Hematopoietic multipotent progenitor cell (in vitro differentiated cells): ENCODE data around the gene DPP6. TPM values are rescaled to one million over a fixed set of nuclear protein-coding genes. Genes with fewer than 3 reads are reported as not detected.

Source experiments
- DNase-seq, 3 donors: peaks; one replicate each; pipeline ENCODE4 v3.0.0-alpha.2; 2011 to 2015; ENCODE audit warnings: low read depth in 2 of 3, low spot score in 2 of 3
- total RNA-seq: library from RNA; depleted of rRNA; stranded (reverse); fragments of >200 nt; gene quantifications from one replicate; pipeline ENCODE4 v1.2.3, GENCODE V29; 2012

The DPP6 gene
- total RNA-seq, 1 donor = 0.27 TPM

DNA sequence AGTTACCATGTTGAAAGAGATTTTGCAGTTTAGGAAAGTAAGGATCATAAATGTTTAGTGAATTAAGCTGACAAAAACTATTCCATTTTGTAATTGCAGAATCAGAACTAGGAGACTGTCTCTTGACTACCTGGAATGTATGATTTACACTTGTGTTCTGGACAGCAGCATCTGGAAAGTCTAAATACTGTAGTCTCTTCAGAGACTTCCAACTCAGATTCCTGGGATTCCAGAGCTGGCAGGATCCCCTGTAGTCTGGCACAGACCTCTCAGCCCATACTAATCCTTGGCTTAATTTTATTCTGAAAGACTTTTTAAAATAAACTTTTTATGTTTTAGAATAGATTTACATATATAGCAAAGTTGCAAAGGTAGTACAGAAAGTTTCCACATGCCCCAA is 452.7 kb downstream of the DPP6 start:
- DNase-seq = no peak

GRCh38 chr7:154505362-154505761 is 453.2 kb downstream of the DPP6 start:
- DNase-seq = no peak

DNA sequence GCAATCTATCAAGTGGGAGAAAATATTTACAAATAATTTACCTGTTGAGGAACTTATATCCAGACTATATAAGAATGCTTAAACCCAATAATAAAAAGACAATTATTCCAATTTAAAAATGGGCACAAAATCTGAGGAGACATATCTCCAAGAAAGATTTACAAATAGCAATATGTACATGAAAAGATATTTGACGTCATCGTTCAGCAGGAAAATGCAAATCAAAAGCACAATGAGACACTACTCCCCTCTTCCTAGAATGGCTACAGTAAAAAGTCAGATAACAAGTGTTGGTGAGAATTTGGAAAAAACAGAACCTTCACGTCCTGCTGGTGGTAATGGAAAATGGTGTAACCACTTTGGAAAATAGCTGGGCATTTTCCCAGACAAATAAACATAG is 457.0 kb downstream of the DPP6 start:
- no peak for DNase-seq

- DNase-seq = no peak
Measured at GRCh38 chr7:154512121-154512833, 460.1 kb downstream of the DPP6 start.

DNA sequence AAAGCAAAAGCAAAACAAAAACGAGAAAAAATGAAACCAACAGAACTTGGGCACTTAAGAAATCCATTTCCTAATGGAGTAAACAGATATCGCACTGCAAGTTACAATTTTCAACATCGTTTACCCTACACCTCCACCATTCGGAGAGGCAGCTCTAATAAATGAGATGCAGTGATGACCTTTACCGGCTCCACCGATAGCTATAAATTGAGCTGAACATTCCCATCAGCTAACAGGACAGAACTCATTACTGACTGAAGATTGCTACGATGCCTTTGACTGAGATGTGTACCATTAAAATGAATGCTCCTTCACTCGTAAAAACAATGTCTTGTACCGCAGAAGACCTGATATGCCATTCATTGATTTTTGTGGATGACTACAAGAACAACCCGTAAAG is 465.6 kb downstream of the DPP6 start:
- DNase-seq = no peak

- no peak for DNase-seq
Measured at GRCh38 chr7:154519229-154519628, 467.0 kb downstream of the DPP6 start.

GRCh38 chr7:154530136-154530535 is 477.9 kb downstream of the DPP6 start:
- DNase-seq = no peak

- DNase-seq = no peak
Measured at GRCh38 chr7:154532771-154533170, 480.6 kb downstream of the DPP6 start.

DNA sequence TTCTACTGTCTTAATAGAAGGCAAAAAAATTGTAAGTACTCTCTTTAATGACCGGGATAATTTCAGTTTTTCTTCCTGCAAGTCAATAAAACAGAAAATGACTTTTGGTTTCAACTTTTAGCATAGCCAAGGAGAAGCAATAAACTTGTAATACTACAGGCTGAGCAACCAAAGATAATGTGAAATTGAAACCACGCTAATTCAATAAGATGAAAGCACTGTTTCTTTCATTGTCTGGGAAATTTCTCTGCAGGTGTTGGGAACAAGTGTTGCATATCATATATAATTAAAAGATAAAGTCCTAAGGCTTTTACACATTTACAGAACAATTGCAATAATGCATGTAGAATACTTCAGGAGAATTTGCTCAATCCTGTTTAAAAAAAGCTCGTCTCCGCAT is 488.4 kb downstream of the DPP6 start:
- DNase-seq = no peak

- no peak for DNase-seq
Measured at GRCh38 chr7:154541606-154542005, 489.4 kb downstream of the DPP6 start.

DNA sequence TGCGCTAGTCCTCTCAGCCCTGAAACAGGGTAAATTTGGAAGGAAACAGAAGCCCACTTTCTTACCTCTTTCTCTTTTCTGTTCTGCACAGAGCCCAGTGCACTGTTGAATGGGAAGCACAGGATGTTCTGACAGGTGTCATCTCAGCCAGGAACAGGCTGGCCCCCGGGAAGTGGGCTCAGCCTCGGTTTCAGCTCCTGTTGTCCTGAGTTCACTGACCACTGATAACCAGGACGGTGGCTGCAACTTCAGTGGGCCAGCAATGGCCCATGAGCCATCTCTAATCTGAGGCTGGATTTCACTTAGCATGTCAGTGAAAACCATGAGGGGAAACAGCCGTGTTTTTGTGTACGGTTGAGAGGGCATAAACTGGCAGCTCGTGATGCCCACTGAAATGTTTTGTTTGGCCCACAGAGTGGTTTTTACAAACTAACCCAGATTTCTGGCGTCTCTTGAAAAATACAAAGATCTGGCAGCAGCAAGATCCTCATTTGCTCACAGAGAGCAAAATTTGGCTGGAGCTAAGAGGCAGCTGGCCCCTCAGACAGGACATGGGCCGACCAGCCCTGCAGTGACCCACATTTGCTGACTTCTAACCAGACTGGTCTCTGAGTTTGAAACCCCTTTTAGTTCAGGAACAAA is 494.9 kb downstream of the DPP6 start:
- DNase-seq = no peak

GRCh38 chr7:154553711-154554265 is 501.6 kb downstream of the DPP6 start:
- DNase-seq = no peak

- no peak for DNase-seq
Measured at GRCh38 chr7:154559454-154559853, 507.3 kb downstream of the DPP6 start.

DNA sequence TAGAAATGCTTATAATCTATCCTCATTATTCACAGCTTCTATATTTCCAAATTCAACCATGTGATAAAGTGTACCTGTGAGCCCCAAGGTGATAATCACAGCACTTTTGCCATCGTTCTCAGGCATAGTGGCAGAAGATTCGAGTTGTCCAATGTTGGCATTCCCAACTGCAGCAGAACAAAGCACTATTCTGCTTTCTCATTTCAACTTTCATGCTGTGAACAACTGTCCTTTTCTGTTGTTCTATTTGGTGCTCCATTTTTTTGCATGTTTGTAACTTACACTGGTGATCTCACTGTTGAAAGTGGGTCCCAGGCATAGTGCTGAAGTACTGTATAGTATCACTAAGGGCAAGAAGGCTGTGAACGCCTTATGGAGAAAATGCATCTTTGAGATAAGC is 512.5 kb downstream of the DPP6 start:
- no peak for DNase-seq

DNA sequence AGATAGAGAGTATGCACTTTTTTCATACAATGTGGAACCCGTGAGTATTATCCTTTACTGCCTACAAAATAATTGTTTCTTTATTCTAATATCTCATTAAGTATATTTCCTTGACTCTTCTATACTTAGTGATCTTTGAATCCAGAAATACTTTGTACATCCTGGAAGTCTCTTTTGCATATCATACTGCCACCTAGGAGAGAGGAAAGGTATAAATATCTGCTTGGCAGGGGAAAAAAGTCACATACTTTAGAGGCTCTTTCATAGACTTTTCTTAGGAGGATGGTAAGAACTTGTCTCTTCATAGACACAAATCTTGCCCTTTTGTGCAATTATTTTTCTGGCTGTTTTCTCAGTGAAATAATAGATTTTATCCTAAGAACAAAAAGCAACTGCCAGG is 514.7 kb downstream of the DPP6 start:
- DNase-seq = no peak

GRCh38 chr7:154568346-154568745 is 516.1 kb downstream of the DPP6 start:
- DNase-seq = no peak

GRCh38 chr7:154569916-154570315 is 517.7 kb downstream of the DPP6 start:
- no peak for DNase-seq

- no peak for DNase-seq
Measured at GRCh38 chr7:154571772-154572171, 519.6 kb downstream of the DPP6 start.

DNA sequence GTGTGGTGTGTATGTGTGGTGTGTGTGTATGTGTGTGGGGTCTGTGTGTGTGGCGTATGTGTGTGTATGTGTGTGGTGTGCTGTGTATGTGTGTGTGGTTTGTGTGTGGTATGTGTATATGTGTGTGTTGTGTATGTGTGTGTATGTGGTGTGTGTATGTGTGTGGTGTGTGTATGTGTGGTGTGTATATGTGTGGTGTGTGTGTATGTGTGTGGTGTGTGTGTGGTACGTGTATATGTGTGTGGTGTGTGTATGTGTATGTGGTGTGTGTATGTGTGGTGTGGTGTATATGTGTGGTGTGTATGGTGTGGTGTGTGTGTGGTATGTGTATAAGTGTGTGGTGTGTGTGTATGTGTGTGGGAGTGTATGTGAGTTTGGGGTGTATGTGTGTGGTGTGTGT is 522.0 kb downstream of the DPP6 start:
- no peak for DNase-seq

- DNase-seq = no peak
Measured at GRCh38 chr7:154575497-154575896, 523.3 kb downstream of the DPP6 start.

DNA sequence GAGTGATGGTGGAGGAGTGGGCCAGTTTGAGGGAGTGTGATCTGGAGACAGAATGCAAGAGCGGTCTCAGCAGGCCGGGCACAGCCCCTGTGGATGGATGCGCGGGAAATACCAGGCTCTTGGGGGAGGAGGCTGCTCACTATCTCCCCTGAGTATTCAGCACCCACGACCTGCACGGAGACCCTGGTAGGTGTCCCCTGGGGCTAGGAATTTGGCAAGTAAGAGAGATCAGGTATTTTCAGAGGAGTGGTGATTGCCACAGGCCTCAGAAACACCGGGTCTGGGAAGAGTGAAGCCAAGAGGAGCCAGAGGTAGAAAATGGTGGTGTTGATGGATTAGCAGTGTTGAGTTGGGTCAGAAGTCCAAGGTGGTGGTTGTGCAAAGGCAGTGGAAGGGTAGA is 524.4 kb downstream of the DPP6 start:
- DNase-seq = no peak

- no peak for DNase-seq
Measured at GRCh38 chr7:154577141-154577873, 525.1 kb downstream of the DPP6 start.
